ENCODE data around the gene POLR3F. TPM values are rescaled to one million over a fixed set of nuclear protein-coding genes. Genes with fewer than 3 reads are reported as not detected.
"Not testable (repeated sequence)": the region's sequence is repeated elsewhere in the genome, so short reads cannot be mapped to it uniquely, and the experiment has no call there.

POLR3F gene
- total RNA-seq, 1 donor, result 20.3 TPM

GRCh38 chr20:18513208-18513607, 46.0 kb downstream of the POLR3F start:
- no peaks in the 10 kb centered on the region for H3K27me3 ChIP-seq (ENCODE audit: insufficient read depth, low read length)
- H4K20me1 ChIP-seq (ENCODE audit: insufficient read depth, low read length), result no peaks in the 10 kb centered on the region
- H3K27ac ChIP-seq (ENCODE audit: low read depth, low read length), result no peak overlapping the region
- peaks cover 45% of the 10 kb centered on the region for H3K36me3 ChIP-seq (ENCODE audit: insufficient read depth, low read length)
- no peaks in the 10 kb centered on the region for H3K9me3 ChIP-seq (ENCODE audit: low read depth, low read length)
- H3K4me2 ChIP-seq (ENCODE audit: insufficient read depth, low read length), result no peak overlapping the region
- H2AFZ ChIP-seq (ENCODE audit: low read length), result no peak overlapping the region
- H3K79me2 ChIP-seq (ENCODE audit: insufficient read depth, low read length), result peaks cover 39% of the 10 kb centered on the region
- TF ChIP-seq, protein P1, sequence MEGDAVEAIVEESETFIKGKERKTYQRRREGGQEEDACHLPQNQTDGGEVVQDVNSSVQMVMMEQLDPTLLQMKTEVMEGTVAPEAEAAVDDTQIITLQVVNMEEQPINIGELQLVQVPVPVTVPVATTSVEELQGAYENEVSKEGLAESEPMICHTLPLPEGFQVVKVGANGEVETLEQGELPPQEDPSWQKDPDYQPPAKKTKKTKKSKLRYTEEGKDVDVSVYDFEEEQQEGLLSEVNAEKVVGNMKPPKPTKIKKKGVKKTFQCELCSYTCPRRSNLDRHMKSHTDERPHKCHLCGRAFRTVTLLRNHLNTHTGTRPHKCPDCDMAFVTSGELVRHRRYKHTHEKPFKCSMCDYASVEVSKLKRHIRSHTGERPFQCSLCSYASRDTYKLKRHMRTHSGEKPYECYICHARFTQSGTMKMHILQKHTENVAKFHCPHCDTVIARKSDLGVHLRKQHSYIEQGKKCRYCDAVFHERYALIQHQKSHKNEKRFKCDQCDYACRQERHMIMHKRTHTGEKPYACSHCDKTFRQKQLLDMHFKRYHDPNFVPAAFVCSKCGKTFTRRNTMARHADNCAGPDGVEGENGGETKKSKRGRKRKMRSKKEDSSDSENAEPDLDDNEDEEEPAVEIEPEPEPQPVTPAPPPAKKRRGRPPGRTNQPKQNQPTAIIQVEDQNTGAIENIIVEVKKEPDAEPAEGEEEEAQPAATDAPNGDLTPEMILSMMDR (IDR thresholded peaks at IDR 0.05; ENCODE audit: extremely low read depth, low read depth, low read length), result no peak
- H3K4me1 ChIP-seq (ENCODE audit: insufficient read depth, low read length), result peaks cover 4% of the 10 kb centered on the region
- no peak for DNase-seq (ENCODE audit: insufficient read length, low spot score, missing footprints)
- no peak overlapping the region for H3K4me3 ChIP-seq (ENCODE audit: insufficient read depth, low read length)

- TF ChIP-seq, protein P1 (IDR thresholded peaks at IDR 0.05; ENCODE audit: extremely low read depth, low read depth, low read length), result no peak
- Histone ChIP-seq H3K79me2 (ENCODE audit: insufficient read depth, low read length) (peaks cover 32% of the 10 kb centered on the region), H3K4me2 (ENCODE audit: insufficient read depth, low read length) (no peak overlapping the region), H2AFZ (ENCODE audit: low read length) (no peak overlapping the region), H4K20me1 (ENCODE audit: insufficient read depth, low read length) (no peaks in the 10 kb centered on the region), H3K4me3 (ENCODE audit: insufficient read depth, low read length) (no peak overlapping the region), H3K4me1 (ENCODE audit: insufficient read depth, low read length) (no peaks in the 10 kb centered on the region), H3K36me3 (ENCODE audit: insufficient read depth, low read length) (peaks cover 45% of the 10 kb centered on the region), H3K27ac (ENCODE audit: low read depth, low read length) (no peak overlapping the region), H3K9me3 (ENCODE audit: low read depth, low read length) (no peaks in the 10 kb centered on the region), H3K27me3 (ENCODE audit: insufficient read depth, low read length) (no peaks in the 10 kb centered on the region)
- DNase-seq (ENCODE audit: insufficient read length, low spot score, missing footprints), result no peak
Observed at GRCh38 chr20:18514127-18514526, 46.9 kb downstream of the POLR3F start.

DNA sequence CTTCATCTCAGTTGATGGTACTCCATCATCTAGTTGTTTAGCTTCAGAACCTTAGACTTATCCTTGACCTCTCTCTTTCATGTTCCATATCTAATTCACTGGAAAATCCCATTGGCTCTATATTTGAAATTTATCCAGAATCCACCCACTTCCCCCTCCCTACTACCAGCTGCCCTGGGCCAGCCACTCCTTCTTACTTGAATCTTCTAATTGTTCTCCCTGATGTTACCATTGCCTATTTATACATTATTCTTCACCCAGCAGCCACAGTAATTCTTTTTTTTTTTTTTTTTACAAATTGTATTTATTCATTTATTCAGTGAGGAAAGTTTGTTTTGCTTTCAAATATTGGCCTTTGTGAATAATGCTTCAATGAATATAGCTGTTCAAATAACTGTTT, 48.8 kb downstream of the POLR3F start:
- TF ChIP-seq, protein P1 (IDR thresholded peaks at IDR 0.05; ENCODE audit: extremely low read depth, low read depth, low read length), result no peak
- Histone ChIP-seq H2AFZ (ENCODE audit: low read length) (no peak overlapping the region), H3K36me3 (ENCODE audit: insufficient read depth, low read length) (peaks cover 34% of the 10 kb centered on the region), H3K27me3 (ENCODE audit: insufficient read depth, low read length) (no peaks in the 10 kb centered on the region), H3K4me2 (ENCODE audit: insufficient read depth, low read length) (no peak overlapping the region), H3K4me3 (ENCODE audit: insufficient read depth, low read length) (no peak overlapping the region), H3K4me1 (ENCODE audit: insufficient read depth, low read length) (no peaks in the 10 kb centered on the region), H3K27ac (ENCODE audit: low read depth, low read length) (no peak overlapping the region), H4K20me1 (ENCODE audit: insufficient read depth, low read length) (no peaks in the 10 kb centered on the region), H3K9me3 (ENCODE audit: low read depth, low read length) (no peaks in the 10 kb centered on the region), H3K79me2 (ENCODE audit: insufficient read depth, low read length) (peaks cover 17% of the 10 kb centered on the region)
- DNase-seq (ENCODE audit: insufficient read length, low spot score, missing footprints), result no peak

DNA sequence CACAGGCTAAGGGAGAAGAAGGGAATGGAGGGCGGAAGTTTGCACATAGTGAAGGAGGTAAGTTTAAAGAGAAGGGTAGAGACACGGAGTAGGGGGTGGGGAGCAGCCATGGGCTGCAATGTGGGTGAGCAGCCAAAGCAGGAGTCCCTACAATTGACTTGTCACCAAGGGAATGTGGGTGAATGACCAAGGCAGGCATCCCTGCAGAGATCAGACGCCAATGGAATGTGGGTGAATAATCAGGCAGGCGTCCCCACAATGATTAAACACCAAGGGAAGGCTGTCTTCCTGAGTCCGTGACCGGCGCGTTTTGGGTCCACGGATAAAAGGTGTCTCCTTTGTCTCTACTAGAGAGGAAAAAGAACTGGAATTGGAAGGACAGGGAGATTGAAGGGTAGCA, 54.9 kb downstream of the POLR3F start:
- H3K4me2 ChIP-seq (ENCODE audit: insufficient read depth, low read length), result peak overlapping the region; percentile 32
- DNase-seq (ENCODE audit: insufficient read length, low spot score, missing footprints); H2AFZ ChIP-seq (ENCODE audit: low read length); H3K27me3 ChIP-seq (ENCODE audit: insufficient read depth, low read length); H3K9me3 ChIP-seq (ENCODE audit: low read depth, low read length); H3K4me3 ChIP-seq (ENCODE audit: insufficient read depth, low read length); H3K79me2 ChIP-seq (ENCODE audit: insufficient read depth, low read length); H4K20me1 ChIP-seq (ENCODE audit: insufficient read depth, low read length): not testable (repeated sequence)
- peaks cover 20% of the 10 kb centered on the region for H3K4me1 ChIP-seq (ENCODE audit: insufficient read depth, low read length)
- H3K27ac ChIP-seq (ENCODE audit: low read depth, low read length), result peak overlapping the region; percentile 11
- peaks cover 18% of the 10 kb centered on the region for H3K36me3 ChIP-seq (ENCODE audit: insufficient read depth, low read length)

All from osteoblast (primary cell).